HG03565 (cell line): ENCODE measurements around the gene SPRY1.

Source experiments
- ATAC-seq: cut with Tn5 transposase; IDR thresholded peaks from one replicate; pipeline ENCODE4 v1.9.1; 2021; ENCODE audit warnings: mild to moderate bottlenecking, moderate library complexity; ENCODE audit not compliant: unreplicated experiment

Gene SPRY1, protein sequence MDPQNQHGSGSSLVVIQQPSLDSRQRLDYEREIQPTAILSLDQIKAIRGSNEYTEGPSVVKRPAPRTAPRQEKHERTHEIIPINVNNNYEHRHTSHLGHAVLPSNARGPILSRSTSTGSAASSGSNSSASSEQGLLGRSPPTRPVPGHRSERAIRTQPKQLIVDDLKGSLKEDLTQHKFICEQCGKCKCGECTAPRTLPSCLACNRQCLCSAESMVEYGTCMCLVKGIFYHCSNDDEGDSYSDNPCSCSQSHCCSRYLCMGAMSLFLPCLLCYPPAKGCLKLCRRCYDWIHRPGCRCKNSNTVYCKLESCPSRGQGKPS

DNA sequence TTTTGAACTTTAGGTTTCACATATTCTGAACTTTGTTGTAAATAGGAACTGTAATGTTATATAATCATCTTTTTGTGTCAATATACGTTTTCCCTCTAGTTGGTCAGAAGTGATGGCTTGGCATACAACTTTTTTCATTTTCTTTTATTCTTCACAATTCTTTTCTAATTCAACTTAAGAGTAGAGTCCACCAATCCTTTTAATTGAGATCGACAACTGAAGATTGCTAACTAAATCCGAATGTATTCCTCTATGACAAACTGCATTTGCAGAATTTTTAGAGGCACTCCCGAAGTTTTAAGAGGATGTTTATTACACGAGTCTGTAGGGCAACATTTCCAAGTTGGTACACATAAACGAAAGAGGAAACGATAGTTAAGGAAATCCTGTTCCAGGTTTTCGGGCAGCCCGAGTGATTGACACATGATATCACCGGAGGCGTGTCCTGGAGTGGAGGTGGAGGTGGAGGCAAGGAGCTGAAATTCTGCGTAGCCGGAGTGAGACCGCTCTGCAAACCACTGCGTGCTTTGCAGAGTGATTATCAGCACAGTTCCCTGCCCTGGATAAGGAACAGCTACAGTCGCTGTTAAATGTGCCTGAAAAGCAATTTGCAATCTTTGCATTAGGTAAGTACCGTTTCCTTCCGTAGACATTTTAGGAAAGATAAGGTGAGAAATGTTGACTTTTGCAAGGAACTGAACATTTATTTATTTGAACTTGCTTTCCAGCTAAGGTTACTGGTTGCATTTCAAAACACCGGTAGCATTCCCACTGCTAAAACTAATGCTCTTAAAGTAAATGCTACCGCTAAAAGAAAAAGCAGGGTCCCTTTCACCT lies at the start of gene SPRY1:
Gene SPRY1 (plus strand): TSS at position 489 of the 837 bp plus-strand sequence. CDS start 4,797 bp downstream, outside the sequence.
- ATAC-seq, result peak; percentile 48

DNA sequence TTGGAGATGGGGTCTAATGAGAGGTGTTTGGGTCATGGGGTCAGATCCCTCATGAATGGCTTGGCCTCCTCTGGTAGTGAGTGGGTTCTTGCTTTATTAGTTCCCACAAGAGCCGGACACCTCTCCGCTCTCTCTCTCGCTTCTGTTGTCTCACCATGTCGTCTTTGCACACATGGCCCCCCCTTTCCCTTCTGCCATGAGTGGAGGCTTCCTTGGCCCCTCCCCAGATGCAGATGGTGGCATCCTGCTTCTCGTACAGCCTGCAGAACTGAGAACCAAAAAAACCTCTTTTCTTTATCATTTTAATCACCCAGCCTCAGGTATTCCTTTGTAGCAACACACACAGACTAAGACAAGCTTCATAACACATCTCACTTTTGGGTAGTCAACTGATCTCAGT lies 49.6 kb upstream of the SPRY1 start:
- ATAC-seq, result no peak

DNA sequence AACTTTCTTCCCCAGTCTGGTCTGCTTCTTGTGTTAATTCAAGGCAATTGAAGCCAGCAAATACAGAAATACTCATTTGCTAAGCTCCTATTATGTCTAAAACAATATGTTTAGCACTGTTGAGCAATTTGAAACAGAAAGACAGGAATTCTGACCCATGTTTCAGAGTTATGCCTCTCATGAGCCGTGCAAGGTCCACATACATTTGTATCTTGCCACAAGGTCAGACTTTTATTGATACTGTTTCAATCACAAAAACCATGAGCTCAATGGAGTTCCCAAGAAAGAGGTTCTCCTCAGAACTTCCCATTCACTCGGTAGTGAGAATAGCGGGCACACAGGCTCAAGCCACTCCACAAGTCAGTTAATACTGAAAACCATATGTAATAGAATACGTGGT lies 47.6 kb upstream of the SPRY1 start:
- no peak for ATAC-seq

DNA sequence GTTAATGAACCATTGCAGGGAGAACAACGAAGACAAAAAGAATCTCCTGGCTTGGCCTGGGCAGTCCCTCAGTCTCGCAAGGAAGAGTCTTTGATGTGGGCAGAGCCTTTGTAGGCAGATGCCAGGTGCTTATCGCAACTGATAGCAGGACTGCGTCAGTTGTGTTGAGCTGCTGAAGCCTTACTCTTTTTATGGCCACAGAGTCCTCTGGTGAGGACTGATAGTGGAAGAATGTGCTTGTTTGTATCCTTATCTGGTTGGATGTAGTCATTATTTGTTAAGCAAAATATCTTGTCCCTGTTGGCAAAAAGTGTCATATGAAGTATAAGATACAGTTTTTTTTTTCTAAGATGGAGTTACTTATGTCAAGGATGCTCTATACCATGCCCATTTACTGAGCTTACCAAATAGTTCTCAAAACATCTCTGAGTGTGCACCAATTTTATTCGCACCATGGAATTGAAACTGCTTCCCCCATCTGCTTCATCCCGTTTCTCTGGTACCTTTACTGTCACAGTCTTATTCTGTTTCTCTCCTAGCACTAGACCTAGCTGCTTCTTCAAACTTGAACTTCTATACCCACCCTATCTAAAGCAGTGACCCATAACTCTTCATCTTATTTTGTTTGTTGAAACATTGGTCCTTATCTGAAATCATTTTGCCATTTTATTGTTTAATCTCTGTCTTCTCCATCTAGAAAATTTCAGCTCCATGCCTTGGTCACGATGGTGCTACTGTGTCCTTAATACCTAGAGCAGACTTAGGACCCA lies 47.0 kb upstream of the SPRY1 start:
- ATAC-seq, result no peak

DNA sequence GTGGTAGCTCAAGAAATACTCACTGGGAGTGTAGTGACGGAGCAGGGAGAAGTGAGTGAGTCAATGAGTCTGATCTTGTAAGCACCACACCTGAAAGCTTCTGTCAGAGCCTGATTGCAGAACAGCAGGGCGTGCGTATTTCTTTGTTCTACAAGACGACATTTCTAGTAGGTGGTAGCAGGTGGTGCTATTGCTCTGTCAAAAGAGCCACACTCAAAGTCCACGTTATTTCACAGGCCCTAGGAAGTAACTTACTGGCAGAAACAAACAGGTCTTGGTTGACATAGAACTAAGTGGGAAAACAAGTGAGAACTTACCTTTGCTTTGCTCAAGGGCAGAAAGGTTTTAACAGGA lies 46.4 kb upstream of the SPRY1 start:
- no peak for ATAC-seq

DNA sequence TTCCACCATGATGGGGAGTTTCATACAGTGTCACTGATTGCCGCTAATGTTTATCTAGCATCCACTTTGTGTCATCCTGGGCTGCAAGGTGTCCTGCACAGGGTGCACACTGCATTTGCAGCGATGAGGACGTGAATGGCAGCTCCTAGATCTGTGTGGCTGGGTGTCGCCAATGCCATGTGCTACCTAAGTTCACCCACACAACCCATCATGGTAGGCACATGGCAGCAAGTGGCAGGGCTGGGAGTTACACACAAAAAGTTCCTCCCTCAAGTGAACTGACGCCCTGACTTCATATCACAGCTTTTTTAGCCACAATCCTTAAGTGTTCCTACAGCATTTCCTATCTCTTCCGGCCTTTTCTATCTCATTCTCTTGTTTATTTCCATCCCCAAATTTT lies 45.9 kb upstream of the SPRY1 start:
- no peak for ATAC-seq

DNA sequence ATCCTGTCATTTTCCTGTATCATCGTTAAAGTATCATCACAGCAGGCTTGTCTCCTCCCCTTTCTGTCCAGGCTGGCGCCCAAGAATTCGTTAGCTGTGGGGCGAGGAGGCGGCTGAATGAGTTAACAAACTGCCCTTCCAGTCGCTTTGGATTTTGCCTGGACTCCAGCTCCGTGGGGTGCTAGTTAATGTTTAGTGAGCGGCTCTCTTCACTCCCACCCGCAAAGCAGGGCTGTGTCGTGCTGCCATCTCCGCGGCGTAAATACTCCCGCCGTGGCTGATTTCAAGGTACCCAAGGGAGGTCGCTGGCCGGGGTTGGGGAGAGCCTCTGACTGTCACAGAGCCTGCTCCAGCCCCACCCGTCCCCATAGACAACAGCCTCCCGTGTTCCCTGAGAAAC lies 44.9 kb upstream of the SPRY1 start:
- no peak for ATAC-seq

DNA sequence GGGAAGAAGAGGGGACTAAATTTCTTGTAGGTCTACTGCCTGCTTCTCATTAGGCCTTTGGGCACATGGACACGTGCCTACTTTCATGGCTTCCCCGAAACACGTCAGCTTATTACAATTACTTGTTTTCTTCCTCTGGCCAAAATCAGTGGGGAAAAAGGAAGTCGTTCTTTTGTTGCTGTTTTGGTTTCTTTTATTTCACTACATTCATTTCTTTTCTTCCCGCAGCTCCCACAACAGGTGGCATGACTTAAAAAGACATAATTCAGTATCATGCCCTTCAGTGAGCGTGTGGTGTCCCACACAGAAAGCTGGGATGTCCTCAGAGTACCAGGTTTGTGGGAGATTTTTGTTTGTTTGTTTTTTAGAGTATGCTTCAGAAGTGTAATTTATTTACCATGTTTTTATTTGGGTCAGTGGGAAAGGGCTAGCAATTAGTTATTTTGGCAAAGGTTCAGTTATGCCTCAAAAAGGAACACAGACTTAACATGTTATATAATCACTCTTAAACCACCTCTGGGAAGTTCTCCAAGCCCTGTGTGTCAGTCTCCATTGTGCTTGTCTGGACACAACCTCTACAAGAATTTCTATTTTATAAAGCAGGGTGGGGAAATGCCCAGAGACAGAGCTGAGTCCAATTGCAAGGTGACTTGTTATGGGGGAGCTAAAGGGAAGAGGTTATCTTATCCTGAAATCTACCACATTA lies 44.2 kb upstream of the SPRY1 start:
- ATAC-seq, result no peak

DNA sequence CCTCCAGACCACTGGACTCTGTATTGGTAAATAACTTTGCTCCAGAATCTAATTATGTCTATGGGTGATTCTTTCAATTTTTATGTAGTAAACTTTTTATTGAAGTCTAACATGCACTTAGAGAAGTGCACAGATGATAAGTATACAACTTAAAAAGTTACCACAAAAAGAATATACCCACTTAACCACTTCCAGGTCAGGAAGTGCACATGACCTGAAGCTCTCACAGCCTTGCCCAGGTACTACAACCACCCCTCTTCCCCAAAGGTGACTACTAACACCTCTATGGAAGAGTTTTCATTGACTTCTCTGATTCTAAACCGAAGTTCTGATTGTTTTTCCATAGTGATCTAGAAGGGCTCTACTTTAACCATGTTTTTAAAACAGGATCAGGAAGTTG lies 43.6 kb upstream of the SPRY1 start:
- no peak for ATAC-seq

DNA sequence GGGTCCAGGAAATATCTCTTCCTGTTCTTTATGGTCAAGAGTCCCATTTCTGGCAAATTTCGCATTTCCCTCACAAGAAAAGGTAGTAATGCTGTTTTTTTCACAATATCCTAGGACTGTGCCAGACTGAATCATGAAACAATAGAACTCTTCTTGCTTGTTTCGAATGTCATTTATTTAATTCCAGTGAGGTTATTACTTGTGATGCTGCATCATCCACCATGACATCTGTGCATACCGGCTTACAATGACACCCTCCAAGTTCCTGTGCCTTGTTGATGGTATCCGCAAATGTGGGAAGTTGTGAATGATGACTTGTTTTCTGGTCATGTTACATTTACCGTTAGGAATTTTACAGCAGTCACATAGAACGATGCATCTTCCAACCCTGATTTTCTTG lies 42.9 kb upstream of the SPRY1 start:
- ATAC-seq, result no peak

DNA sequence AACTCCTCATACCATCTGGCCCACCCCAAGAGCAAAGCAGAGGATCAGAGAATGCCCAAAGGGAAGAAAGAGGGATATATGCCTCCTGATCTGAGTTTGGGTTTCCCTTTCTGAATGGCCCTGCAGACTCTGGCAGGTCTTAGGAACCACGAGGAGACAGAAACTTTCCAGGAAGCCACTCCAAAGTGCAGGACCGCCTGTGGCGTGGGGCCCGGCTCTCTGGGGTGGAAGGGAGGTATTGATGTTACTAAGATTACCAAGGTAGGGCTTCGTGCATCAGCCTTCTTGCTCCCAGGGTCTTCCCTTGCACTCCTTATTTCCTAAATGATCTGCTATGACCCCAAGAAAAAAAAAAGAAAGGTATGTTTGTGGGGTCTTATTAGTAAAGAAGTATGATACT lies 41.9 kb upstream of the SPRY1 start:
- no peak for ATAC-seq

DNA sequence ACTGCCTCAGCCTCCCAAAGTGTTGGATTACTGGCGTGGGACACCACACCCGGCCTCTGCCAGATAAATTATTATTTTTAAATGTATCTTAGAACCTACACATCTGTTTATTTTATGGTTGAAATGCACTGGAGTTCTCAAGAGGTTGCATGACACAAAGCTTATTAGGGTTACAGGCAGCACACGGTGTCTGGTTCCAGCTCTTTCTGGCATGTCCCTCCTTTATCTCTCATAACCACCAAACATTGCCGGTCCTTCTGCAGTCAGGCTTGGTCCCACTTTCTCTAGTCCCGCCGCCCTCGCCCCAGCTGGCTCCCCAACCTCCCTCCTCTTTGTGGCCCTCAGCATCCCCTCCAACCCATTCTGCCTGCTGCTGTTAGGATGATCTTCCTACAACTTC lies 39.7 kb upstream of the SPRY1 start:
- ATAC-seq, result no peak

DNA sequence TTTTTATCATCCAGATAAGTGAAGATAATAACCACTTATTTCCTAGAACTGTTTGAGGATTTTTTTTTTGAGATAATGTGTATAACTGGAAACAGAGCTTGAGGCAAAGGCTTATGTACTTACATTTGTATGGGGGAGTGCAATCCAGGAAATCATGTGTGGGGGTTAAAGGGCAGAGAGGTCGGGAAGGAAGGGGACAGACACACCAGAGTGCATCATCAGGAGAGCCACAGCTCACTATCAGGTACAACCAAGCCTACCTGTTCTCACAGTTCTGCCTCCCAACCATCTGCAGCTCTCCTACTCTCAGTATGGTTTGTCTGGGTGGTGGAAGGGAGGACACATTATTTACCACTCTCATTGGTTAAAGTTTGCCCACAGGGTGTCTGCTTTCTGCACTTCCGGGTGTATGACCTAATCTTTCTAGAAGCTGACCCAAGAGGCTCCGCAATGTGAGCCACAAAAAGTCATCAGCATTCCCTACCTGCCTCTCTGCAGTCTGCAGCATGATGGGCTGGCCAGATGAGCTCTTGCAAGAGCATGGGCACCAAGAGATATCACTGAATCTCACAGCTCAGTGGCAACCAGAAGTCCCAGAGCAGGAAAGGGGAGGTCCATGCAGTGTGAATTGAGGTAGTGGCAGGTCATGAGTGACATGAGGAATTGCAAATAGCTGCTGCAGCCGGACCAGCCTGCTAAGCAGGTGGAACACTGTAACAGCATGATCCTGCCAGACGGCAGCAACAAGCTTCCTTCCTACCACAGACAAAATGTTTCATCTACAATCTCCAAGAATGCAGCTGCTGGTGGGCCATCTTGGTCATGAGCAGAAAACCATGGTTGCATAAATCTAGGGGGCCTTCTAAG lies 36.9 kb upstream of the SPRY1 start:
- ATAC-seq, result no peak

DNA sequence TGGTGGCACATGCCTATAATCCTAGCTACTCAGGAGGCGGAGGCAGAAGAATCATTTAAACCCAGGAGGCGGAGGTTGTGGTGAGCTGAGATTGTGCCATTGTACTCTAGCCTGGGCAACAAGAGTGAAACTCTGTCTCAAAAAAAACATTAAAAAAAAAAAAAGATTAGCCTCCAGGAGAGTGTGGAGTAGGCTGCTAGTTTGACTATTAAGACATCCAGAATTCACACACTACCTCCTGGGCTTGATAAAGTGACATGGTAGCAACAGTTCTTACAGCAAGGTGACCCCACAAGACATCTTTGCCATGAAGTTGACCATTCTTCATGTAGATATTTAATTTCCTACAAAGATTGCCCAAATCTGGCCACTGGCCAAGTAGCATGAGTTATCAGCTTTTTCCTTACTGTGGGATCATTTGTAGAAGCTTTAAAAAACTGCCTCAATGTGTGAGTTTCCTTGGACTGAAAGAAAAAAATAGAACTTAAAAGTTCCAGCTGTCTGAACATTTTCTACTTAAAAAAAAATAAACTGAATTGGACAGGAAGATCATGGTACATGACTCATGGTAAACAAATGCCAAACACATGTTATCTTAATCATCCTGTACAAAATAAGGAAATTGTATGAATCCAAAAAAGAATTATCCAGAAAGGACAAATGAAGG lies 35.3 kb upstream of the SPRY1 start:
- ATAC-seq, result no peak

DNA sequence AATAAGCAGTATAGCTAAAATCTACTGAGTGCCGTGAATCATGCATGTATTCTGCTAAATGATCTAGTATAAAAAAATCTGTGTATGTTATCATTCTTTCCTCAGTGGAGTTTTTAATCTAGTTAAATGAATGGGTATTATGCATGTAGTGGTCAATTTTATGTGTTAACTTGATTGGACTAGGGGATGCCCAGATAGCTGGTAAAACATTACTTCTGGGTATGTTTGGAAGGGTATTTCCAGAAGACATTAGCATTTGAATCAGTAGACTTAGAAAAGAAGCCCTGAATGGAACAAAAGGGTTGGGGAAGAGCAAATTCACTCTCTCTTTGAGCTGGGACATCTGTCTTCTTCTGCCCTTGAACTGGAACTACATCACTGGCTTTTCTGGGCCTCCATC lies 34.5 kb upstream of the SPRY1 start:
- ATAC-seq, result no peak

DNA sequence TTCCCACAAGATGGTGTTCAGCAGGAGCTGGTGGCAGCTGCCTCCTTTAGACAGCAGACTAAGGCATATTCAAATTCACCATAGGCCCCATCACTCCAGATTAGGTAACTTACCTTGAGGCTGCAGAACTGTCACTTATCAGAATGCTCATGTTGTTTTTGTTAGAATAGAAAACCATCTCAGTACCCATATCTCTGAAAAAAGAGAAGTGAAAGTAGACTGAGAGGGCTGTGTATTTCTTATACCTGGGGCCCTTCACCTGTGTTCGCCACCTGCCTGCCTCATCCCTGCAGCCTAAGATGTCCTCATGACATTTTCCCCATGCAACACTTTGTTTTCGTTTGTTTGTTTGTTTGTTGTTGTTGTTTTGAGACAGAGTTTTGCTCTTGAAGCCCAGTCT lies 32.9 kb upstream of the SPRY1 start:
- peak; percentile 94 for ATAC-seq

DNA sequence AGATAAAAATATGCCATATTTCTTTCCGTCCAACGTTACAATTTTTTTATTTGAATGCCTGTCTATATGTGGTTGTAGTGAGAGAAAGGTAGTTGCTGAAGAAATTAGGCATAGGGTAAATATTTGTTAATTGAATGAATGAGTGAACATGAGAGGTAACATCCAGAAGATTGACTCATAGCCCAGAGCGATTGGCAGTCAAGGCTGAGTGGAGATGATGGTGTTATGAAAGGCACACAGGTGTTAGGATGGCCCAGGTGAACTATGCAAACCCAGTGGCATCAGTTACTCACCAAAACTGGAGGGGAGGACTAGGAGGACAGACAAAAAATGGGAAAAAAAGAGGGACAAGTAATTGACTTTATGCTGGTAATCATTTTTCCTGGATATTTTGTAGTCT lies 31.7 kb upstream of the SPRY1 start:
- ATAC-seq, result no peak

DNA sequence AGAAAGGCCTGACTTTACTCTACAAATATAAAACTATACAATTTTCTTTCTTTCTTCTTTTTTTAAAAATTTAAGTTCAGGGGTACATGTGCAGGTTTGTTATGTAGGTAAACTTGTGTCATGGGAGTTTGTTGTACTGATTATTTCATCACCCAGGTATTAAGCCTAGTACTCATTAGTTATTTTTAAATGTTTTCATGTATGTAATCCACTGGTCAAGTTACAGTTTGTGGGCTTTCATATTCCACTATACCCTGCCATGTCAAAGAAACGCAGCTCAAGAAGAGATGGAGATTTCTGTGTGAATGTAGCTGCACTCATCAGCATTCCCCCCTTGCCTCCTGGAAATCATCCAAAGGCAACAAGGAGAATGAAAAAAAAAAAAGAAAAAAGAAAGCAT lies 31.2 kb upstream of the SPRY1 start:
- no peak for ATAC-seq

DNA sequence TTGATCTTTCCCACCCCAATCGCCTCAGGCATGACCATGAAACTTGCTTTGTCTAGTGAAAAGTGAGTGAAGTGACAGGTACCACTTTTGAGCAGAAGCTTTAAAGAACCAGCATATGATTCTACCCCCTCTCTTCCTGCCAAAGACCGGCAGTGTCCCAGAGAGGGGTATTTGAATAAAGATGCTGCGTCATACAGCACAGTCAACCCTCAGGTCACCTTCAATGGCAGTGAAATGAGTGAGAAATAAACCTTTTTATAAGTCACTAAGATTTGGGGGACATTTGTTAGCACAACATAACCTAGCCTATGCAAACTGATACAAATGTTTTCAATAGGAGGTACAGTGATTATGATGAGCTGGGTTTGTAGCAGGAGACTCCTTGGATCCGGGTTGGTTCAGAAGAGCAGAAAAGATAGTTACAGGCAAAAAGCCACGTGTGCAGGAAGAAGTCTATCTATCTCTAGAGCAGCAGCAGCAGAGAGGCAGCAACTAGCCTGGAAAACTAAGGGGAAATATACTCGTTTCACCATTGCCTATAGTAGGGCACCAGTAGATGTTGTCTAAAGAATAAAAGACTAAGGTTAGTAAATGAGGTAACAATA lies 30.3 kb upstream of the SPRY1 start:
- ATAC-seq, result no peak
